Globus pallidus (tissue), 1 donor: ENCODE results near the gene FAM174A.
A peak's percentile ranks its signal among the peaks of the same experiment; 100 is the strongest.

Experiments used
- DNase-seq: peaks from one replicate; pipeline ENCODE4 v3.0.0-alpha.2; 2015; ENCODE audit warnings: low spot score

The FAM174A gene

GRCh38 chr5:100535060-100536005 is at the start of gene FAM174A:
Gene FAM174A (plus strand): TSS chr5:100535374. CDS start chr5:100535531, 157 bp downstream.
- peak; percentile 96 for DNase-seq

- no peak for DNase-seq
Measured at GRCh38 chr5:100493996-100494395, 41.2 kb upstream of the FAM174A start.

GRCh38 chr5:100496296-100496695 is 38.9 kb upstream of the FAM174A start:
- no peak for DNase-seq

GRCh38 chr5:100502684-100503083 is 32.5 kb upstream of the FAM174A start:
- no peak for DNase-seq

- DNase-seq, result no peak
Measured at GRCh38 chr5:100505984-100506670, 29.0 kb upstream of the FAM174A start.

GRCh38 chr5:100516285-100516684 is 18.9 kb upstream of the FAM174A start:
- DNase-seq, result no peak

GRCh38 chr5:100517301-100517974 is 17.7 kb upstream of the FAM174A start:
- DNase-seq, result no peak

GRCh38 chr5:100518377-100518776 is 16.8 kb upstream of the FAM174A start:
- DNase-seq, result no peak

GRCh38 chr5:100519075-100519474 is 16.1 kb upstream of the FAM174A start:
- DNase-seq, result no peak

GRCh38 chr5:100520348-100520747 is 14.8 kb upstream of the FAM174A start:
- no peak for DNase-seq

GRCh38 chr5:100537946-100538345 is 2.8 kb downstream of the FAM174A start:
- DNase-seq, result no peak

GRCh38 chr5:100539519-100539918 is 4.3 kb downstream of the FAM174A start:
- DNase-seq, result no peak

GRCh38 chr5:100542086-100542485 is 6.9 kb downstream of the FAM174A start:
- DNase-seq, result no peak

GRCh38 chr5:100546001-100546400 is 10.8 kb downstream of the FAM174A start:
- DNase-seq, result no peak

GRCh38 chr5:100550531-100551051 is 15.4 kb downstream of the FAM174A start:
- no peak for DNase-seq

- no peak for DNase-seq
Measured at GRCh38 chr5:100551183-100551582, 16.0 kb downstream of the FAM174A start.

- DNase-seq, result no peak
Measured at GRCh38 chr5:100553209-100553608, 18.0 kb downstream of the FAM174A start.

- DNase-seq, result no peak
Measured at GRCh38 chr5:100560860-100561259, 25.7 kb downstream of the FAM174A start.

- DNase-seq, result no peak
Measured at GRCh38 chr5:100562821-100563220, 27.6 kb downstream of the FAM174A start.

- no peak for DNase-seq
Measured at GRCh38 chr5:100566382-100567141, 31.4 kb downstream of the FAM174A start.

GRCh38 chr5:100574716-100575115 is 39.5 kb downstream of the FAM174A start:
- no peak for DNase-seq

- DNase-seq, result no peak
Measured at GRCh38 chr5:100575815-100576214, 40.6 kb downstream of the FAM174A start.
